Activated CD8-positive, alpha-beta memory T cell treated with anti-CD3 and anti-CD28 coated beads, Interleukin-2, amount 50 U/mL, for 24 hours (primary cell): Measurements from ENCODE around the gene EBF3.

Experiments used
- DNase-seq: peaks from one replicate; pipeline ENCODE4 v3.0.0-alpha.2; 2020; ENCODE audit errors: extremely low read depth

The EBF3 gene

GRCh38 chr10:129945064-129945463 lies 19.0 kb downstream of the EBF3 start:
- no peak for DNase-seq

- no peak for DNase-seq
These were observed 19.6 kb downstream of the EBF3 start for GRCh38 chr10:129944456-129944855.

GRCh38 chr10:129942936-129943715 lies 20.9 kb downstream of the EBF3 start:
- no peak for DNase-seq

GRCh38 chr10:129942391-129942790 lies 21.7 kb downstream of the EBF3 start:
- DNase-seq: no peak

- DNase-seq: no peak
These were observed 22.1 kb downstream of the EBF3 start for GRCh38 chr10:129942019-129942277.

- DNase-seq: no peak
These were observed 22.7 kb downstream of the EBF3 start for GRCh38 chr10:129941199-129942018.

GRCh38 chr10:129940617-129941198 lies 23.4 kb downstream of the EBF3 start:
- DNase-seq: no peak

- DNase-seq: no peak
These were observed 24.4 kb downstream of the EBF3 start for GRCh38 chr10:129939416-129940275.

GRCh38 chr10:129938460-129938859 lies 25.6 kb downstream of the EBF3 start:
- DNase-seq: no peak

GRCh38 chr10:129937351-129937751 lies 26.7 kb downstream of the EBF3 start:
- no peak for DNase-seq

- DNase-seq: no peak
These were observed 27.2 kb downstream of the EBF3 start for GRCh38 chr10:129936923-129937300.

GRCh38 chr10:129936266-129936922 lies 27.7 kb downstream of the EBF3 start:
- no peak for DNase-seq

GRCh38 chr10:129935867-129936152 lies 28.3 kb downstream of the EBF3 start:
- DNase-seq: no peak

- DNase-seq: no peak
These were observed 28.8 kb downstream of the EBF3 start for GRCh38 chr10:129935102-129935866.

- no peak for DNase-seq
These were observed 29.7 kb downstream of the EBF3 start for GRCh38 chr10:129934196-129934925.

- no peak for DNase-seq
These were observed 30.5 kb downstream of the EBF3 start for GRCh38 chr10:129933456-129934092.

- DNase-seq: no peak
These were observed 31.2 kb downstream of the EBF3 start for GRCh38 chr10:129932751-129933433.

GRCh38 chr10:129932182-129932581 lies 31.9 kb downstream of the EBF3 start:
- DNase-seq: no peak
